Measurements from ENCODE around the gene IER2. TPM values are rescaled to one million over a fixed set of nuclear protein-coding genes. Genes with fewer than 3 reads are reported as not detected.

The IER2 gene
- total RNA-seq, 1 experiment from 2014 or later: 72.0 TPM

DNA sequence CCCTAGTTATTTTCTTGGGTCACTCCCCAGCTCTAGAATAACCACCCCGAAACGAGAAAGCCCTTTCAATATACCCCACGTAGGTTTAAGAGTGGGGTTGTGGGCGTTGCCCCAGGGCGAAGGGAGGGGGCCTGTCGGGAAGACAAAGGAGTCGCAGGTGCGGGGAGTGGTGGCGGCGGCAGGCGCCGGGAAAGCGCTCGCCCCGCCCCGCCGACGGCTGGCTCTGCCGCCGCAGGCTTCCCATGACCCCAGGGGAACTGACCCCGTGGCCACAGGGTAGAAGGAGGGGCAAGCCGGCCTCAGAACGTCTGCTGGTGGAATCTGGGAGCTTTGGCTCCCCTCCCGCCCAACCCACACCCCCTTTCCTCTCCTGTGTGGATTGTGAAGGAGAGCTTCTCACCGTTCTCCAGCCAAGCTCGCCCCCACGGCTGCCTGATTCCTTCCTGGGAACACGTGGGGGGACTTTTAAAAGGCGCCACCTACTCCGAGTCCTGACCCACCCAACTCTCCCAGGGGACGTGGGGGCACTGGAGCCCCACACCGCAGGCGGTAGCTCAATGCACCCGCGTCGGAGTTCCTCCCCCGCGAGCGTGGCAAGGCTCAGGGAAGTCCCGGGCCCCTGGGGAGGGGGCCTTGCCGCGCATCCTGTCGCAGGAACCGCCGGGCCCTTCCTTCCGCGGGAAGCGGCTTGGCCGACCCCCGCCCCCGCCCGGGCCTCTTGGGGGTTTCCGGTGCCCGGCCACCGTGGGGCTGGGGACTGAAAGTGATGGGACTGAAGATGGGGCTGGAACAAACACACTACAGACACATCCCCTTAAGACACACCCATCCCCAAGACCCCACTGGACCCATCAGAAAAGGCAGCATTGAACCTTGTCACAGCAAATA is 5.5 kb downstream of the IER2 start:
- H3K27me3 Mint-ChIP-seq (ENCODE audit: insufficient read depth, unreplicated experiment): peaks cover 4% of the 10 kb centered on the region
- DNase-seq: peak; percentile 81 to 86
- intact Hi-C loops (cut with micrococcal nuclease; ENCODE audit: unreplicated experiment): loop anchor here (1.0 kb wide), 1 partner anchor 8 kb away; no protein-coding TSS in a partner anchor

DNA sequence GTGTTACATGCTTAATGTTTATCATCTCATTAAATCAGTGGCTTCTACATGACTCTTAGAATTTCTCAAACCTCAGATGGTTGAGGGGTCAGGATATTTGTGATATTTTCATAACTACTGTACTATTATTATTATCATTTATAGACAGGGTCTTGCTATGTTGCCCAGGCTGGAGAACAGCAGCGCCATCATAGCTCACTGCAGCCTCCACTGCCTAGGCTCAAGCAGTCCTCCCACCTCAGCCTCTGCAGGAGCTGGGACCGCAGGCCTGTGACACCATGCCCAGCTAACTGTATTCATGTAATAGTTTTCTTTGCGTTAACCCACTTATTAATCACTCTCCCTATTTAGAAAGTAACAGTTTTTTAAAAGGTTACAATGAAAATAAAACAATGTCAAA is 9.5 kb downstream of the IER2 start:
- Mint-ChIP-seq H3K4me1 (ENCODE audit: low read depth, unreplicated experiment) (peaks cover 10% of the 10 kb centered on the region), H3K27ac (ENCODE audit: unreplicated experiment) (no peak overlapping the region), H3K36me3 (ENCODE audit: insufficient read depth, unreplicated experiment) (peaks cover 46% of the 10 kb centered on the region), H3K27me3 (ENCODE audit: insufficient read depth, unreplicated experiment) (no peaks in the 10 kb centered on the region), H3K4me3 (ENCODE audit: unreplicated experiment) (no peak overlapping the region), H3K9me3 (ENCODE audit: unreplicated experiment) (no peaks in the 10 kb centered on the region)
- DNase-seq: no peak
- ChIA-PET CTCF (interaction anchor here (0.7 kb wide), 1 partner anchor 44 kb away, joined by 3 read pairs; no protein-coding TSS in a partner anchor), POLR2A (no interaction called here)
- H3K36me3 ChIP-seq (ENCODE audit: control insufficient read depth, insufficient read depth, low read length): no peaks in the 10 kb centered on the region
- peaks cover 31% of the 10 kb centered on the region for H3K4me1 ChIP-seq
- no peak overlapping the region for H3K4me3 ChIP-seq (ENCODE audit: low read depth, low read length)
- H3K9me3 ChIP-seq: no peaks in the 10 kb centered on the region
- BruUV-seq (replicated peaks): no TSS peak
- TF ChIP-seq, protein P1, sequence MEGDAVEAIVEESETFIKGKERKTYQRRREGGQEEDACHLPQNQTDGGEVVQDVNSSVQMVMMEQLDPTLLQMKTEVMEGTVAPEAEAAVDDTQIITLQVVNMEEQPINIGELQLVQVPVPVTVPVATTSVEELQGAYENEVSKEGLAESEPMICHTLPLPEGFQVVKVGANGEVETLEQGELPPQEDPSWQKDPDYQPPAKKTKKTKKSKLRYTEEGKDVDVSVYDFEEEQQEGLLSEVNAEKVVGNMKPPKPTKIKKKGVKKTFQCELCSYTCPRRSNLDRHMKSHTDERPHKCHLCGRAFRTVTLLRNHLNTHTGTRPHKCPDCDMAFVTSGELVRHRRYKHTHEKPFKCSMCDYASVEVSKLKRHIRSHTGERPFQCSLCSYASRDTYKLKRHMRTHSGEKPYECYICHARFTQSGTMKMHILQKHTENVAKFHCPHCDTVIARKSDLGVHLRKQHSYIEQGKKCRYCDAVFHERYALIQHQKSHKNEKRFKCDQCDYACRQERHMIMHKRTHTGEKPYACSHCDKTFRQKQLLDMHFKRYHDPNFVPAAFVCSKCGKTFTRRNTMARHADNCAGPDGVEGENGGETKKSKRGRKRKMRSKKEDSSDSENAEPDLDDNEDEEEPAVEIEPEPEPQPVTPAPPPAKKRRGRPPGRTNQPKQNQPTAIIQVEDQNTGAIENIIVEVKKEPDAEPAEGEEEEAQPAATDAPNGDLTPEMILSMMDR (IDR thresholded peaks at IDR 0.05; ENCODE audit: insufficient read depth in 1 of 2, low read depth in 1 of 2, low read length in 1 of 2, severe bottlenecking in 1 of 2, unreplicated experiment in 1 of 2): no peak
- no peaks in the 10 kb centered on the region for H3K27me3 ChIP-seq (replicated peaks; ENCODE audit: control insufficient read depth, insufficient read depth, low read length)
- intact Hi-C loops (cut with micrococcal nuclease; ENCODE audit: unreplicated experiment): loop anchor here (5.0 kb wide), 1 partner anchor 73 kb away; no protein-coding TSS in a partner anchor

More for the DNA sequence above, 5.5 kb downstream of the IER2 start:
- BruUV-seq (replicated peaks): no TSS peak
- ChIA-PET POLR2A (interaction anchor here (1.2 to 2.4 kb wide), 4 partner anchors 9 to 32 kb away, joined by 3 to 12 read pairs (median 5); no protein-coding TSS in a partner anchor), CTCF (interaction anchor here (0.9 to 1.6 kb wide), 3 partner anchors 8 to 178 kb away, joined by 3 to 4 read pairs (median 3); no protein-coding TSS in a partner anchor)
- H3K4me3 Mint-ChIP-seq (ENCODE audit: unreplicated experiment): peak overlapping the region; percentile 83
- no peaks in the 10 kb centered on the region for H3K27me3 ChIP-seq (replicated peaks; ENCODE audit: control insufficient read depth, insufficient read depth, low read length)
- H3K36me3 ChIP-seq (ENCODE audit: control insufficient read depth, insufficient read depth, low read length): peaks cover 2% of the 10 kb centered on the region; the same call in 1 of the 2 replicates
- peak overlapping the region; percentile 98 for H3K27ac Mint-ChIP-seq (ENCODE audit: unreplicated experiment)
- peak overlapping the region; percentile 99; the same call in 1 of the 2 replicates for H3K4me3 ChIP-seq (ENCODE audit: low read depth, low read length)
- peaks cover 16% of the 10 kb centered on the region for H3K4me1 ChIP-seq
- peaks cover 17% of the 10 kb centered on the region for H3K4me1 Mint-ChIP-seq (ENCODE audit: low read depth, unreplicated experiment)
- H3K36me3 Mint-ChIP-seq (ENCODE audit: insufficient read depth, unreplicated experiment): peaks cover 67% of the 10 kb centered on the region
- no peaks in the 10 kb centered on the region for H3K9me3 ChIP-seq
- H3K9me3 Mint-ChIP-seq (ENCODE audit: unreplicated experiment): no peaks in the 10 kb centered on the region
- TF ChIP-seq, protein P1 (IDR thresholded peaks at IDR 0.05; ENCODE audit: insufficient read depth in 1 of 2, low read depth in 1 of 2, low read length in 1 of 2, severe bottlenecking in 1 of 2, unreplicated experiment in 1 of 2): no peak

DNA sequence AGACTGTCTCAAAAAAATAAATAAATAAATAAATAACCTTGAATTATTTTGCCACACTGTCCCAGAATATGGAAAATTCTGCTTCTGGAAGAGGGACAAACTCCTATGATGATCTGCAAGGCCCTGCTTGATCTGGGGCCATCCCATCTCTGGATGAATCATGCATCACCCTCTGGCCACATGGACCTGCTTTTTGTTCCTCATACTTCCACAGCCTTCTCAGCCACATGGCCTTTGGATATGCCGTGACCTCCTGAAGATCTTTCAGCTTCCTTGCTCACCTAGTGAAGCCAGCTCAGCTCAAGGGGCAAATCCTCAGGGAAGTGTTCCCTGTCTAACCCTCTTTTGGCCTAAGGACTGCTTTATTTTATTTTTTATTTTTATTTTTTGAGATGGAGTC is 10.3 kb downstream of the IER2 start:
- no peak overlapping the region for H3K4me3 ChIP-seq (ENCODE audit: low read depth, low read length)
- H3K36me3 ChIP-seq (ENCODE audit: control insufficient read depth, insufficient read depth, low read length): no peaks in the 10 kb centered on the region
- peaks cover 31% of the 10 kb centered on the region for H3K4me1 ChIP-seq
- Mint-ChIP-seq H3K4me3 (ENCODE audit: unreplicated experiment) (no peak overlapping the region), H3K36me3 (ENCODE audit: insufficient read depth, unreplicated experiment) (peaks cover 38% of the 10 kb centered on the region), H3K9me3 (ENCODE audit: unreplicated experiment) (no peaks in the 10 kb centered on the region), H3K27me3 (ENCODE audit: insufficient read depth, unreplicated experiment) (no peaks in the 10 kb centered on the region), H3K27ac (ENCODE audit: unreplicated experiment) (no peak overlapping the region), H3K4me1 (ENCODE audit: low read depth, unreplicated experiment) (peaks cover 14% of the 10 kb centered on the region)
- TF ChIP-seq, protein P1 (IDR thresholded peaks at IDR 0.05; ENCODE audit: insufficient read depth in 1 of 2, low read depth in 1 of 2, low read length in 1 of 2, severe bottlenecking in 1 of 2, unreplicated experiment in 1 of 2): no peak
- ChIA-PET CTCF (no interaction called here), POLR2A (no interaction called here)
- H3K9me3 ChIP-seq: no peaks in the 10 kb centered on the region
- no peak for DNase-seq
- no TSS peak for BruUV-seq (replicated peaks)
- no peaks in the 10 kb centered on the region for H3K27me3 ChIP-seq (replicated peaks; ENCODE audit: control insufficient read depth, insufficient read depth, low read length)
- intact Hi-C loops (cut with micrococcal nuclease; ENCODE audit: unreplicated experiment): loop anchor here (5.0 kb wide), 1 partner anchor 72 kb away; no protein-coding TSS in a partner anchor

Measured in Caco-2 (cell line).